Measurements from ENCODE around the gene ACSM6.

- no peak for TF ChIP-seq CTCF (IDR thresholded peaks at IDR 0.05)
- TF ChIP-seq ZFX (IDR thresholded peaks at IDR 0.05; ENCODE audit: borderline replicate concordance): no peak
Measured at GRCh38 chr10:95193944-95194343, at the start of gene ACSM6.
